T-cell (primary cell): ENCODE measurements around the gene NTMT1. TPM values are rescaled to one million over a fixed set of nuclear protein-coding genes. Genes with fewer than 3 reads are reported as not detected.

Experiments used
- ATAC-seq, 4 experiments: fragments of 200-7000 bp in 3 of 4; fragments of 150-1000 bp in 1 of 4; cut with Tn5 transposase; replicated peaks in 1 of 4; 1 replicate in 3 of 4; 2 replicates in 1 of 4; pipeline ENCODE4 v1.10.0; 2021; ENCODE audit warnings: moderate library complexity in 3 of 4, mild to moderate bottlenecking in 2 of 4, moderate number of reproducible peaks in 1 of 4
- CTCF ChIA-PET, 2 donors: fragments of 300-600 bp; sonication (Branson Sonifier 250); formaldehyde crosslinking; loops; one replicate each; lab custom pipeline; 2022; ENCODE audit warnings: antibody characterized with exemption in 2 of 2; lab: Charles Lee
- POLR2A ChIA-PET, 2 donors: fragments of 300-600 bp; sonication (Branson Sonifier 250); formaldehyde crosslinking; loops; one replicate each; lab custom pipeline; 2022; ENCODE audit warnings: antibody characterized with exemption in 2 of 2; lab: Charles Lee
- DNase-seq, 35 experiments: peaks; one replicate each; pipeline versions ENCODE4 v3.0.0 to v3.0.0-alpha.2; 2013 to 2023
- H3K27ac ChIP-seq: one replicate; pipeline ENCODE4 v1.5.1; 2013; ENCODE audit warnings: low read length
- H3K27me3 ChIP-seq, 2 experiments: replicated peaks in 1 of 2; 1 replicate in 1 of 2; 2 replicates in 1 of 2; pipeline versions ENCODE4 v1.6.1 to v1.7.0; 2013; ENCODE audit warnings: low read length in 1 of 2, mixed read lengths in 1 of 2; ENCODE audit not compliant: control insufficient read depth in 2 of 2, insufficient read depth in 2 of 2; ENCODE audit errors: extremely low read depth in 1 of 2
- H3K36me3 ChIP-seq, 2 donors: 1 replicate in 1 of 2; 2 replicates in 1 of 2; pipeline versions ENCODE4 v1.6.1 to v1.7.0; 2013; ENCODE audit warnings: low read length in 1 of 2; ENCODE audit not compliant: control insufficient read depth in 2 of 2, insufficient read depth in 1 of 2; ENCODE audit errors: extremely low read depth in 1 of 2
- H3K4me1 ChIP-seq, 2 experiments: 1 replicate in 1 of 2; 2 replicates in 1 of 2; pipeline versions ENCODE4 v1.6.1 to v1.7.0; 2013; ENCODE audit warnings: low read length in 2 of 2, mixed read lengths in 1 of 2; ENCODE audit not compliant: insufficient read depth in 2 of 2, control insufficient read depth in 1 of 2; ENCODE audit errors: extremely low read depth in 1 of 2
- H3K4me3 ChIP-seq, 2 donors: 1 replicate in 1 of 2; 2 replicates in 1 of 2; pipeline versions ENCODE4 v1.5.1 to v1.7.0; 2013; ENCODE audit warnings: mild to moderate bottlenecking in 2 of 2, low read length in 1 of 2, moderate library complexity in 1 of 2; ENCODE audit not compliant: control insufficient read depth in 1 of 2; ENCODE audit errors: extremely low read depth in 1 of 2
- H3K9me3 ChIP-seq: 2 replicates; pipeline ENCODE4 v1.7.0; 2013
- H3K27ac Mint-ChIP-seq, 2 donors: one replicate each; pipeline ENCODE4 v1.8.0; 2020 to 2021; ENCODE audit warnings: mild to moderate bottlenecking in 2 of 2, mixed read lengths in 2 of 2
- H3K27me3 Mint-ChIP-seq, 2 donors: one replicate each; pipeline ENCODE4 v1.8.0; 2021 to 2022; ENCODE audit warnings: mixed read lengths in 2 of 2
- H3K36me3 Mint-ChIP-seq: one replicate; pipeline ENCODE4 v1.8.0; 2021; ENCODE audit warnings: mixed read lengths
- H3K4me1 Mint-ChIP-seq, 3 donors: one replicate each; pipeline ENCODE4 v1.8.0; 2020 to 2022; ENCODE audit warnings: mixed read lengths in 3 of 3, mild to moderate bottlenecking in 1 of 3
- H3K4me3 Mint-ChIP-seq, 3 donors: one replicate each; pipeline ENCODE4 v1.8.0; 2020 to 2022; ENCODE audit warnings: mild to moderate bottlenecking in 3 of 3, mixed read lengths in 3 of 3, moderate library complexity in 3 of 3
- H3K9me3 Mint-ChIP-seq, 3 donors: one replicate each; pipeline ENCODE4 v1.8.0; 2020 to 2022; ENCODE audit warnings: mixed read lengths in 3 of 3
- WGBS: methylation state at CpG from one replicate; pipeline ENCODE4 v1.1.5; 2013; ENCODE audit warnings: missing lambda C conversion rate; ENCODE audit not compliant: insufficient coverage; 5-methylcytosine and 5-hydroxymethylcytosine counted together
- total RNA-seq, 35 experiments: library from RNA in 6 of 35; stranded (reverse) in 6 of 35; fragments of 120-200 nt in 1 of 35; gene quantifications; one replicate each; pipeline versions ENCODE4 v1.2.1 to v1.2.4 and lab custom pipeline; 2013 to 2026

Gene NTMT1
- total RNA-seq, 5 donors from 2014 or later (not counting 1 experiment from before 2014, with no cell fraction given) = 31.0 to 45.0 (median 40.3) TPM

DNA sequence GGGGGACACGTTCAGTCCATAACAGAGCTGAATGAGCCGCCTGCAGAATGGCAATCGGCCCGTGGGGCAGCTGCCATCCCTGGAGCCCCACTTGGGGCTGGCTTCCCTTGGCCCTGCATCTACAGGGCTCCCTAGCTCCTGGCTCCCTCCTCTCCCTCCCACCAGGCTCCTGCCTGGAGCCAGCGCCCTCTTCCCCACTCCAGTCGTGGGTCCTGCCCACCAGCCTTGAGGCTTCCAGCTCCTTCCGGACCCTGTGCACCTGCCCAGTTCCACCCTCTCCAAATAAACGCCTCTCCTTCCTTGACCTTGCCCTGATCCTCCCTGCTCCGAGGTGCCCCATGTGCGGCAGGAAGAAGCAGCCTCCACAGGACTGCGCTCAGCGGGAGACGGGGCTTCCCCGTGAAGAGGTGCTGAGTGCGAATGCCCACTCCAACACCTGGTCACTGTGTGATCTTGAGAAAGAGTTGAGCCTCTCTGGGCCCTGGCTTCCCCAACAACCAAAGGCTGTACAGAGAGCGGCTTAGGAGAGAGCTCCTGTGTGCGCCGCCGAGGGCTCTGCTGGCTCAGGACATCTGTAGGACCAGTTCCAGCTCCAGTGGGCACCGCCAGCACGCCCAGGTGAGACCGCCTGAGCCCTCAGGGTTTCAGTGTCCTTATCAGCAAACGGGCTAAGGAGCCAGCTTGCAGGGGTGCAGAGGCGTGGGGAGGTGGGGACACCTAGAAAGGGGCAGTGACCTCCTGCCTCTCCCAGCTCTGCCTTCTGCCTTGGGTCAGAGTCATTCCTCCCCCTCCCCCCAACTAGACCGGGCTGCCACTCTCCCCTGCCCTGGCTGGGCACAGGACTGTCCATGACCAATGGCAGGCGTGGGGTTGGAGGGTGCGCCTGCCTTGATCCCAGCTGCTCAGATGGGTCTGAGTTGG lies 17.1 kb upstream of the NTMT1 start:
- H3K9me3 Mint-ChIP-seq = no peaks in the 10 kb centered on the region
- Histone ChIP-seq H3K4me1 (peaks cover 14 to 58% of the 10 kb centered on the region in 2 experiments), H3K27ac (no peak overlapping the region), H3K4me3 (no peak overlapping the region), H3K27me3 (peaks cover 0 to 28% of the 10 kb centered on the region in 2 experiments), H3K9me3 (no peaks in the 10 kb centered on the region), H3K36me3 (no peaks in the 10 kb centered on the region)
- H3K4me1 Mint-ChIP-seq = peaks cover 31 to 45% (median 40%) of the 10 kb centered on the region in 3 donors
- WGBS = 89% methylated on average over 18 of the region's 27 CpGs
- peak overlapping the region; percentile 28 to 93 (median 47) for H3K4me3 Mint-ChIP-seq
- CTCF ChIA-PET = interaction anchor here (0.6 to 1.8 kb wide), 7 partner anchors 16 to 468 kb away, joined by 3 to 8 read pairs (median 4); partner anchors contain the start of genes IER5L (in 1 of the 2) and NTMT1 (in 1 of the 2)
- peak overlapping the region; percentile 76 to 78 for H3K27ac Mint-ChIP-seq
- no peaks in the 10 kb centered on the region for H3K36me3 Mint-ChIP-seq
- no peak for DNase-seq
- no peaks in the 10 kb centered on the region for H3K27me3 Mint-ChIP-seq
- POLR2A ChIA-PET = interaction anchor here in 1 of 2 donors (0.5 to 0.7 kb wide), 3 partner anchors 114 to 1021 kb away, joined by 3 read pairs; no protein-coding TSS in a partner anchor
- no peak for ATAC-seq

DNA sequence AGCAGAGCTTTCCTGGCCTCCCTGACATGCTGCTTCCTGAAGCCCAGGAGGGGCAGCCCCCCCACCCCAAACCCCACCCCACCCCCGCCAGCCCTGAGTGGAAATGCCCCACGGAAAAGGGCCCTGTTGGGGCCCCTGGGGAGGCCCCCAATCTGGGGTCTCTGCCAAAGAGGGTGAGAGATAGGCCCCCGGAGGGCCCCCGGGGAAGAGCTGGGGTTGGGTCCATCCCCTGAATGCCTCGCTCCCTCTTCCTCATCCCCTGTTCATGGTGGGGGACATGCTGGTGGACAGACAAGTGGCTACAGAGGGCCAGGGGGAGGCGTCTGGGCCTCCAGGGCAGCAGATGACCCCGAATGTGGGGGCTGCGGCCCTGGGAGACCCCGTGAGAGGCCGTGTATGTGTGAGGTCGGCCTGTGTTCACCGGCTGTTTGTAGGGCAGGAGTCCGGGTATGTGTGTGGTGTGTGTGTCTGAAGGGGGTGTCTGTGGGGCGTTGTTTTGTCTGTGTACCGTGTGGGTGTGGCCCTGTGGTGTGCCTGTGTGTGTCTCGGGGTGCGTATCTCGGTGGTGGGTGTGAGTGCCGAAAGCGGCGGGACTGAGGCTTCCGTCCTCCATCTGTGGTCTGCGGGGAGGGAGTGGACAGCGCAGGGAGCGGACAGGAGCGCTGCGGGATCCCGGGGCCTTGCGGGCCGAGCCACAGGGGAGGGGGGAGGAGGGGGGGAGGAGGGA lies 16.3 kb upstream of the NTMT1 start:
- H3K36me3 Mint-ChIP-seq = no peaks in the 10 kb centered on the region
- Histone ChIP-seq H3K36me3 (no peaks in the 10 kb centered on the region), H3K4me3 (peak overlapping the region in 1 of 2 donors; percentile 34), H3K27me3 (peaks cover 0 to 32% of the 10 kb centered on the region in 2 experiments), H3K9me3 (no peaks in the 10 kb centered on the region), H3K27ac (peak overlapping the region; percentile 66), H3K4me1 (peaks cover 10 to 51% of the 10 kb centered on the region in 2 experiments)
- POLR2A ChIA-PET = interaction anchor here in 1 of 2 donors (0.5 kb wide), 1 partner anchor 425 kb away, joined by 3 read pairs; no protein-coding TSS in a partner anchor
- H3K9me3 Mint-ChIP-seq = no peaks in the 10 kb centered on the region
- H3K4me3 Mint-ChIP-seq = peak overlapping the region; percentile 88 to 93 (median 91)
- peaks cover 28 to 41% (median 36%) of the 10 kb centered on the region in 3 donors for H3K4me1 Mint-ChIP-seq
- H3K27me3 Mint-ChIP-seq = no peaks in the 10 kb centered on the region
- ATAC-seq (peak; percentile 67 to 78 (median 72)), DNase-seq (peak; percentile 26 to 78 (median 59))
- WGBS = 13% methylated on average over 17 of the region's 30 CpGs
- H3K27ac Mint-ChIP-seq = peak overlapping the region; percentile 94 to 95
- CTCF ChIA-PET = interaction anchor here (0.6 to 1.8 kb wide), 6 partner anchors 15 to 469 kb away, joined by 3 to 8 read pairs (median 4); partner anchors contain the start of genes IER5L (in 1 of the 2) and NTMT1 (in 1 of the 2)

DNA sequence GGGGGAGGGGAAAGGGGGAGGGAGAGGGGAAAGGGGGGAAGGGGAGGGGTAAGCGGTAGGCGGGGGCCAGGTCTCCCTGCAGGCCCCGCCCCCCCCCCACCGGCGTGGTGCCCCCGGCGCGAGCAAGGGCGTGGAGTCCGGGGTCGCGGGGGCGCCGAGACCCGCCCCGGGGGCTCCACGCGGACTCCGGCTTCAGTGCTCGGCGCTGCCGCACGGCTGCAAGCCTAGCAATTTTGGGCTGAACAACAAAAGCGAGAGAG lies 15.8 kb upstream of the NTMT1 start:
- peak; percentile 23 to 30 (median 26) for ATAC-seq

DNA sequence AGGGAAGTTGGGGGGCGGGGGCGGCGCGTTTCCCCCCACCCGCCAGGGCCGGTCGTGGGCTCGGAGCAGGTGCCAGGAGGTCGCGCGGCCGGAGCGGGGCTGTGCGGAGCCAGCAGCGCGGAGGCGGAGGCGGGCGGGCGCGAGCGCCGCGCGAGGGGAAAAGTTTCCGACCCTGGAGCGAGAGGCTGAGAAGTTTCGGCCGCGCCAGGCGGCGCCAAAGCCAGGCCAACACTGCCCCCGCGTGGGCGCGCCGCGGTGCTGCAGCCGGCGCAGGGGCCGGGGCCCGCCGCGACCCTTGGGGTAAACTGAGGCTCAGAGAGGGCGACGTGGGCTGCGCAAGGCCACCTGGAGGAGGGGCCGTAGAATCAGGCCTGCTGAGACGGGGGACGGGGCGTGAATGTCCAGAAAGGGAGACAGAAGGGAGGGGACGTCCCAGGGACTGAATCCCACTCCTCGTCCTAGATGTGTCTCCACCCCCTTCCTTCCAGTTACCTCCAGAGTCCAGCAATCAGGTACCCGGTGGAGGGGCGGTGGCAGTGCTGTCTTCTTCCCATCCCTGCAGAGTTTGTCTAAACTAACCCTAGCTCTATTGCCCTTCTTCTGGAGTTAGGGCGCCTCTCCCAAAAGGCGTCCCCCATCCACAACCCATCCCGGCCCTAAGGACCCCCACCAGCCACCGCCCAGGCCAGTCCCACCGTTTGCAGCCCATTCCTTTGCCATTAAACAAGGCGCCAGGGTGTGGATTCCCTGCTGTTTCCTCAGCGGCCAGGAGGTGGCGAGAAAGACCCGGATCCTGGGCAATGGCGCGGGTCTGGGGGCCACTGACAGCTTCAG lies 15.3 kb upstream of the NTMT1 start:
- Histone ChIP-seq H3K4me1 (peaks cover 10 to 45% of the 10 kb centered on the region in 2 experiments), H3K27me3 (peaks cover 0 to 42% of the 10 kb centered on the region in 2 experiments), H3K27ac (no peak overlapping the region), H3K9me3 (no peaks in the 10 kb centered on the region), H3K4me3 (peak overlapping the region; percentile 48 to 71), H3K36me3 (no peaks in the 10 kb centered on the region)
- ChIA-PET CTCF (interaction anchor here in 1 of 2 donors (0.5 to 1.4 kb wide), 7 partner anchors 14 to 479 kb away, joined by 3 to 11 read pairs (median 4); partner anchors contain the start of gene NTMT1), POLR2A (interaction anchor here in 1 of 2 donors (0.5 kb wide), 1 partner anchor 174 kb away, joined by 6 read pairs; no protein-coding TSS in a partner anchor)
- H3K27ac Mint-ChIP-seq = peak overlapping the region in 1 of 2 donors; percentile 70
- 2% methylated on average over 49 of the region's 66 CpGs for WGBS
- no peaks in the 10 kb centered on the region for H3K36me3 Mint-ChIP-seq
- DNase-seq (peak; percentile 36 to 83 (median 62)), ATAC-seq (peak; percentile 69 to 81 (median 74))
- H3K4me1 Mint-ChIP-seq = peaks cover 25 to 36% (median 32%) of the 10 kb centered on the region in 3 donors
- H3K27me3 Mint-ChIP-seq = no peaks in the 10 kb centered on the region
- H3K4me3 Mint-ChIP-seq = peak overlapping the region; percentile 71 to 93 (median 76)
- no peaks in the 10 kb centered on the region for H3K9me3 Mint-ChIP-seq

More for the DNA sequence above, 15.8 kb upstream of the NTMT1 start:
- Mint-ChIP-seq H3K4me1 (peaks cover 25 to 37% (median 32%) of the 10 kb centered on the region in 3 donors), H3K4me3 (peak overlapping the region; percentile 56 to 93 (median 71)), H3K36me3 (no peaks in the 10 kb centered on the region), H3K27me3 (no peaks in the 10 kb centered on the region), H3K27ac (no peak overlapping the region), H3K9me3 (no peaks in the 10 kb centered on the region)
- peak overlapping the region; percentile 48 to 71 for H3K4me3 ChIP-seq
- ChIA-PET POLR2A (no interaction called here), CTCF (no interaction called here)
- no peak overlapping the region for H3K27ac ChIP-seq
- H3K9me3 ChIP-seq = no peaks in the 10 kb centered on the region
- DNase-seq = peak in 3 of 35 experiments; percentile 16 to 42 (median 40)
- peaks cover 10 to 47% of the 10 kb centered on the region in 2 experiments for H3K4me1 ChIP-seq
- WGBS = 0% methylated on average over 12 of the region's 24 CpGs
- H3K27me3 ChIP-seq = peaks cover 0 to 36% of the 10 kb centered on the region in 2 experiments
- no peaks in the 10 kb centered on the region for H3K36me3 ChIP-seq

DNA sequence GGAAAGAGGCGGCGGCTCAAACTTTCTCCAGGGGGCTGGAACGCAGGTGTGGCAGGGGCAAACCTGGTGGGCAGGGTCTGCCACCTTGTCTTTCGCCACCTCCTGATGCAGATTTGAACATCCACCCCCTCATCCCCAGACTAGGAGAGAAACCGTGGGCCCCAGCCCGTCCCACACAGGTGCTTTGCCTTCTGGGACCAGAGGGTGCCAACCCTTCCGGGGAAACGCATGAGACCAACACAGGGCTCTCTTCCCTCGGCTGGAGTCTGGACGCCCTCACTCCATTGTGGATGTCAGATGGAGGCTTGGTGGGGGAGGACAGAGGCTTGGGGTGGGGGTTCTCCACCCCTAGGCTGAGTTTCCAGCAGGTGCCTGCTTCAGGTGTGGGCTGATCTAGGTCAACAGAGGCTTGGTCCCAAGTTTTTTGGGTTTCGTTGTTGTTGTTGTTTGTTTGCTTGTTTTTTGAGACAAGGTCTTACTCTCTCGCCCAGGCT lies 14.6 kb upstream of the NTMT1 start:
- ChIA-PET CTCF (interaction anchor here in 1 of 2 donors (0.5 to 1.4 kb wide), 6 partner anchors 13 to 480 kb away, joined by 3 to 11 read pairs (median 4); partner anchors contain the start of gene NTMT1), POLR2A (interaction anchor here in 1 of 2 donors (0.5 kb wide), 1 partner anchor 173 kb away, joined by 6 read pairs; no protein-coding TSS in a partner anchor)
- H3K36me3 Mint-ChIP-seq = no peaks in the 10 kb centered on the region
- H3K9me3 ChIP-seq = no peaks in the 10 kb centered on the region
- H3K4me3 ChIP-seq = peak overlapping the region in 1 of 2 donors; percentile 42
- peaks cover 0 to 42% of the 10 kb centered on the region in 2 experiments for H3K27me3 ChIP-seq
- H3K27me3 Mint-ChIP-seq = no peaks in the 10 kb centered on the region
- 14% methylated on average over 4 of the region's 12 CpGs for WGBS
- DNase-seq (no peak), ATAC-seq (no peak)
- H3K36me3 ChIP-seq = no peaks in the 10 kb centered on the region
- H3K4me1 ChIP-seq = peaks cover 10 to 44% of the 10 kb centered on the region in 2 experiments
- no peak overlapping the region for H3K27ac Mint-ChIP-seq
- H3K27ac ChIP-seq = no peak overlapping the region
- H3K4me1 Mint-ChIP-seq = peaks cover 25 to 32% (median 30%) of the 10 kb centered on the region in 3 donors
- H3K4me3 Mint-ChIP-seq = peak overlapping the region in 2 of 3 donors; percentile 76 to 93
- H3K9me3 Mint-ChIP-seq = no peaks in the 10 kb centered on the region
